ENCODE results near the gene RAB7B. TPM values are rescaled to one million over a fixed set of nuclear protein-coding genes. Genes with fewer than 3 reads are reported as not detected.

RAB7B gene
- total and polyA plus RNA-seq, 4 donors = 0.08 to 0.89 (median 0.20) TPM; not detected in 1

- H3K36me3 ChIP-seq (ENCODE audit: control insufficient read depth in 4 of 4, insufficient read depth in 3 of 4, low read depth in 1 of 4, low read length in 3 of 4) = no peaks in the 10 kb centered on the region
Observed at GRCh38 chr1:205954819-205955404, 48.3 kb downstream of the RAB7B start.

GRCh38 chr1:205951746-205952145 is 51.4 kb downstream of the RAB7B start:
- Histone ChIP-seq H3K4me1 (ENCODE audit: control insufficient read depth in 4 of 4, insufficient read depth in 4 of 4, low read length in 3 of 4) (no peaks in the 10 kb centered on the region), H3K36me3 (ENCODE audit: control insufficient read depth in 4 of 4, insufficient read depth in 3 of 4, low read depth in 1 of 4, low read length in 3 of 4) (no peaks in the 10 kb centered on the region), H3K9ac (ENCODE audit: low read depth in 1 of 2, low read length in 2 of 2) (no peak overlapping the region), H3K4me3 (ENCODE audit: low read depth in 1 of 3, low read length in 3 of 3) (no peak overlapping the region), H3K9me3 (ENCODE audit: control insufficient read depth in 4 of 4, low read length in 3 of 4) (no peaks in the 10 kb centered on the region), H3K27ac (ENCODE audit: low read depth in 1 of 2, low read length in 2 of 2) (no peak overlapping the region), H3K27me3 (ENCODE audit: control insufficient read depth in 4 of 4, insufficient read depth in 4 of 4, low read length in 3 of 4) (peaks cover 0 to 10% (median under 1%) of the 10 kb centered on the region in 4 donors)
- DNase-seq (ENCODE audit: low spot score) = no peak
- 95% methylated on average over 1 of the region's 1 CpG for WGBS
- no peak for TF ChIP-seq REST (IDR thresholded peaks at IDR 0.05)
- TF ChIP-seq EGR1 (IDR thresholded peaks at IDR 0.05; ENCODE audit: low read depth in 2 of 2) = no peak
- no peak for TF ChIP-seq JUND (IDR thresholded peaks at IDR 0.05)
- TF ChIP-seq HNF4A (conservative IDR thresholded peaks at IDR 0.05) = no peak
- TF ChIP-seq HNF4G (IDR thresholded peaks at IDR 0.05) = no peak
- no peak for TF ChIP-seq FOXA1 (IDR thresholded peaks at IDR 0.05)
- TF ChIP-seq CTCF (IDR thresholded peaks at IDR 0.05; ENCODE audit: low read depth, low read length, missing input control) = no peak
- TF ChIP-seq ATF3 (IDR thresholded peaks at IDR 0.05) = no peak
- no peak for TF ChIP-seq SP1 (IDR thresholded peaks at IDR 0.05)
- TF ChIP-seq YY1 (IDR thresholded peaks at IDR 0.05) = no peak
- no peak for TF ChIP-seq RAD21 (IDR thresholded peaks at IDR 0.05)

More at GRCh38 chr1:205954819-205955404, 48.3 kb downstream of the RAB7B start:
- no peak overlapping the region for H3K4me3 ChIP-seq (ENCODE audit: low read depth in 1 of 3, low read length in 3 of 3)
- no peak overlapping the region for H3K27ac ChIP-seq (ENCODE audit: low read depth in 1 of 2, low read length in 2 of 2)
- no peaks in the 10 kb centered on the region for H3K9me3 ChIP-seq (ENCODE audit: control insufficient read depth in 4 of 4, low read length in 3 of 4)
- H3K27me3 ChIP-seq (ENCODE audit: control insufficient read depth in 4 of 4, insufficient read depth in 4 of 4, low read length in 3 of 4) = peaks cover 0 to 14% (median under 1%) of the 10 kb centered on the region in 4 donors
- 52% methylated on average over 11 of the region's 11 CpGs for WGBS
- DNase-seq (ENCODE audit: low spot score) = no peak
- TF ChIP-seq GABPA (IDR thresholded peaks at IDR 0.05 in 1 of 2, conservative IDR thresholded peaks at IDR 0.05 in 1 of 2) = no peak
- no peak for TF ChIP-seq RAD21 (IDR thresholded peaks at IDR 0.05)
- TF ChIP-seq RXRA (IDR thresholded peaks at IDR 0.05) = no peak
- no peak for TF ChIP-seq EGR1 (IDR thresholded peaks at IDR 0.05; ENCODE audit: low read depth in 2 of 2)
- TF ChIP-seq NR2F2 (IDR thresholded peaks at IDR 0.05) = no peak
- H3K9ac ChIP-seq (ENCODE audit: low read depth in 1 of 2, low read length in 2 of 2) = no peak overlapping the region
- no peaks in the 10 kb centered on the region for H3K4me1 ChIP-seq (ENCODE audit: control insufficient read depth in 4 of 4, insufficient read depth in 4 of 4, low read length in 3 of 4)
